22Rv1 (cell line): ENCODE results near the gene SCUBE1.

ENCODE experiments used
- H3K27ac ChIP-seq: fragments of 450-650 bp; 2 replicates; pipeline ENCODE4 v1.5.1; 2017
- CTCF ChIP-seq: fragments of 450-650 bp; IDR thresholded peaks from 2 replicates; pipeline ENCODE4 v1.5.1; 2017; ENCODE audit warnings: mild to moderate bottlenecking
- ZFX ChIP-seq: fragments of 450-650 bp; IDR thresholded peaks from 2 replicates; pipeline ENCODE4 v1.6.1; 2017; ENCODE audit warnings: antibody characterized with exemption, borderline replicate concordance

SCUBE1 gene

DNA sequence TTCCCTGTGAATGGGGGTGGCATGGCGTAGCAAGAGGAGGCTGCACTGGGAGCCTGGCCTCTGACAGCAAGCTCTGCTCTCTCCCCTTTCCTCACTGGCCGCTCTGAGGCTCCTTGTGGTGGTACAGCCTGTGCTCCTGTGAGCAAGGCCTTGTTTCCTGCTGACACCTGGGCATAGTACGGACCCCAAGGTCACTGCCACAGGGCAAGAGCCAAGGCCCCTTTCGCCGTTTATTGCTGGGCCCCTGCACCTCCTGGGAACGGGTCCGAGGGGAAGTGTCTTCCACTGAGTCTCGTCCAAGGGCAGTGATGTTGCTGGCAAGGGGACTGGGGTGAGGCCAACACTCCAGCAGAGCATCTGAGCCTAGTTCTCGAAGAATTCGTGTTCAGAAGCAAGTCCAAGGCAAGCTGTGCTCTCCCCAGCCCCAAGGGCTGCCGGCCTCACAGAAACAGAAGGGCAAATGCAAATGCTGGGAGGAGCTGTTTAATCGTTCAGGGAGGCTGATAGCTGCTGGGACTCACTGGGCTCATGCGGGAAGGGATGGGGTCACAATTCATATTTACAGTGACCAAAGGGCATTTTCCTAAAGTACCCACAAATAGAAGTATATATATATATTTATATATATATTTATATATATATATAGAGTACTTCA lies 140.3 kb downstream of the SCUBE1 start:
- H3K27ac ChIP-seq: no peak overlapping the region
- TF ChIP-seq CTCF (no peak), ZFX (no peak)

DNA sequence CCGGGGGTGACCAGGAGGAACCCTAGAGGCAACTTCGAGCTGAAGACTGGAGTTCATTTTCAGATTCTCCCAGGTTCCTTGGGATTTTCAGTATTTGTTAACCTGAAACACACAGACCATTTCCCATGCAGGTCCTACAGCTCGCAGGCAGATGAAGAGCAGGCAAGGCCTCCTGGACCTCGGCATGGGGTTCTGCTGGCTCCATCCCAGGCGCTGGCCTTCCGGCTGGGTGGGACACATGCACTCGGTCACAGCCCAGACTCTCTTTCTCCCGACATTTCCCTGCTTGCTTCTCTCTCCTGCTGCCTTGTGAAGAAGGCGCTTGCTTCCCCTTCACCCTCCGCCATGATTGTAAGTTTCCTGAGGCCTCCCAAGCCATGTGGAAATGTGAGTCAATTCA lies 140.8 kb downstream of the SCUBE1 start:
- no peak for TF ChIP-seq CTCF
- no peak for TF ChIP-seq ZFX
- H3K27ac ChIP-seq: no peak overlapping the region

DNA sequence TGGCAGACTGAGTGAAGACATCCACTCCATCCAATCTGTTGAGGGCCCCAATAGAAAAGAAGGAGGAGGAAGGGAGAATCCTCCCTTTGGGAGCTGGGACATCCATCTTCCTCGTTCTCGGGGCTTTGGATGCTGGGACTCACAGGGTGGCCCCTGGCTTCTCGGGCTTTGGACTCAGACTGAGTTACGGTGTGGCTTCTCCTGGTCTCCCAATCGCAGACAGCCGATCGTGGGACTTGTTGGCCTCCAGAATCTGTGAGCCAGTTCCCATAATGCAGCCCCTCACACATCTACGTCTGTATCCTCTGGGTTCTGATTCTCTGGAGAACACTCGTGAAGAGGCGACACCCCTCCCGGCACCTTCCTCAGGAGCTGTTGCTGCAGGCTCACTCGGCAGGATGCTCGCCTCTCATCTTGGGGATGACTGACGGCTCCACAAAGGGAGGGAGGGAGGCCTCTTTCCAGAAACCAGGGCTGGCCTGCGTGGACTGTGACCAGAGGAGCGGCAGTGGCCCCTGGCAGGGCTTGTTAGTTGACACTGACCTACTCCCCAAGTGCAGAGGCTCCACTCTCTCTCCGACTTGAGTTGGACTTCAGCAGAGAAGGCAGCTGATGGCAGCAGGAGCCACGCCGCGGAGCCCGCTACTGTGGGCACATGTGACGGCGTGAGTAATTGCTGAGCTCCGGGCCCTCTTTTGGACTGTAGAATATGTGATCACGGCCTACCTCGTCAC lies 141.5 kb downstream of the SCUBE1 start:
- TF ChIP-seq ZFX (no peak), CTCF (no peak)
- no peak overlapping the region for H3K27ac ChIP-seq

GRCh38 chr22:43200555-43200954 lies 142.6 kb downstream of the SCUBE1 start:
- H3K27ac ChIP-seq: no peak overlapping the region
- TF ChIP-seq CTCF (no peak), ZFX (no peak)

DNA sequence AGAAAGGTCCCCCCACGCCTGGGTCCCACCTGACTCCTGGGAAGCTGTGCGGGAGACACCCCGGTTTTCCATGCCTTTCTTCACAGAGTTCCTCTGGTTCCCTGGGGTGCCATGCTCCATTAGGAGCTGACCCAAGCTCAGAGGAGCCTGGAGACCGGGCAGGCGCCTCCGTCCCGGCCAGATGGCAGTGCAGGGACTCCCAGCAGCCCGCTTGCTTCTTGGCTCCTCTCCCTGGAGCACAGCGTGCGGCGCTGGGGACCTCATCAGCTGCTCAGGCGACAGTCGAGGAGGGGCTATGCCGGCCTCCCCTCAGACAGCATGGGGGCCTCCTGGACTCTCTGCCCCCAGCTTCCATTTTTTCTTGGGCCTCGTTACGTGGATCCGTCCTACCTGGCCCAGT lies 143.1 kb downstream of the SCUBE1 start:
- no peak for TF ChIP-seq ZFX
- TF ChIP-seq CTCF: no peak
- no peak overlapping the region for H3K27ac ChIP-seq

DNA sequence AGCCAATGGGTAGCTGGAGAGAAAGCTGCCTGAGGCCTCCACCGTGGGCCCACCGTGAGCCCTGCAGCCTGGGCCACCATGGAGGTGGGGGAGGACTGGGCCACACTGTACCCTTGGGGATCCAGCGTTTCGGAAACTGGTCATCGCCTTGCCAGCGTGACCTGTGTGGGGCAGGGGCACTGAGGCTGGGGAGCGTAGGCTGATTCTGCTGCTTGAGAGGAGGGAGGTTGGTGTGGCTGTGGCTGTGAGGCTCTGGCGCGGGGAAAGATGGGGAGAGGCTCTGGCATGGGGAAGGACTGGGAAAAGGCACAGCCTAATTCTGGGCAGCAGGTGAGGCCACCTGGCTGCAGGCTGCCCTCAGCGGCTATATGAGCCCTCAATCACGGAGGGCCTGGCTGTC lies 143.6 kb downstream of the SCUBE1 start:
- no peak for TF ChIP-seq ZFX
- no peak for TF ChIP-seq CTCF

GRCh38 chr22:43198936-43199335 lies 144.2 kb downstream of the SCUBE1 start:
- TF ChIP-seq CTCF (no peak), ZFX (no peak)
- H3K27ac ChIP-seq: no peak overlapping the region

More for the DNA sequence above, 143.6 kb downstream of the SCUBE1 start:
- H3K27ac ChIP-seq: no peak overlapping the region
